Keratinocyte (primary cell): ENCODE results near the gene BRIP1.

Source experiments
- CTCF ChIP-seq, 3 experiments: IDR thresholded peaks in 1 of 3; conservative IDR thresholded peaks in 1 of 3; optimal IDR thresholded peaks in 1 of 3; 2 replicates in 2 of 3; 3 replicates in 1 of 3; pipeline versions ENCODE3 to v1.5.1; 2011; ENCODE audit warnings: low read length in 3 of 3, mild to moderate bottlenecking in 3 of 3, moderate library complexity in 2 of 3, control low read depth in 1 of 3, inconsistent platforms in 1 of 3; ENCODE audit not compliant: insufficient read depth in 2 of 3; ENCODE audit errors: extremely low read depth in 1 of 3
- EZH2 ChIP-seq: IDR thresholded peaks from one replicate; pipeline ENCODE4 v1.6.1; 2012; ENCODE audit warnings: inconsistent platforms, mild to moderate bottlenecking, low read length, moderate library complexity

DNA sequence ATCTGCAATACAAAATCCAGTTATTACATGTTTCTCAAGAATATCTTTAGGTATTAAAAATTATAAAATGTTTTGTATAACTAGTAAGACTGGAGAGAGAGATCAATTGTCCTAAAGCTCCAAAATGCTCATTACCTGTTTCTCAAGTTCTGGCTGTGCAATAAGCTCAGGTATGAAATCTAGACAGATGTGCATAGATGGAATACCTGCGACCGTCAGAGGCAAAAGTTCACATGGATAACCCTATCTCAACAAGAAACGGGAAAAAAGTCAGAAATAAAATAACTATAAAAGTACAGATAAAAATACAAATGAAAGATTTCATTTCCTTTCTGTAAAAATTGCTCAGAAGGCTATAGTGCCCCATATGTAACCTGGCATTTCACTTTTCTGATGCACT is 5.8 kb upstream of the BRIP1 start:
- TF ChIP-seq CTCF (optimal IDR thresholded peaks at IDR 0.05 in 1 of 3, IDR thresholded peaks at IDR 0.05 in 1 of 3, conservative IDR thresholded peaks at IDR 0.05 in 1 of 3; ENCODE audit: extremely low read depth in 1 of 3, insufficient read depth in 2 of 3, low read length in 3 of 3) (no peak), EZH2 (no peak)
